KOPT-K1 (cell line): ENCODE measurements around the gene DYRK2.

Experiments
- H3K27ac ChIP-seq: fragments of 200-600 bp; sonication (generic); 2 replicates; pipeline ENCODE4 v1.5.1; 2016; ENCODE audit warnings: antibody characterized with exemption, mild to moderate bottlenecking, low read depth, low read length; ENCODE audit not compliant: poor library complexity, severe bottlenecking
- H3K36me3 ChIP-seq: fragments of 200-600 bp; sonication (generic); 2 replicates; pipeline ENCODE4 v1.5.1; 2017; ENCODE audit warnings: antibody characterized with exemption, mild to moderate bottlenecking, low read length, moderate library complexity; ENCODE audit not compliant: insufficient read depth
- H3K9me3 ChIP-seq: fragments of 200-600 bp; sonication (generic); 2 replicates; pipeline ENCODE4 v1.5.1; 2017; ENCODE audit warnings: antibody characterized with exemption, low read length, mild to moderate bottlenecking; ENCODE audit not compliant: insufficient read depth, poor library complexity, severe bottlenecking

Gene DYRK2

GRCh38 chr12:67648521-67649260 lies at the start of gene DYRK2:
DYRK2 (plus strand) TSS chr12:67648745; CDS start chr12:67649134, 389 bp downstream.
- H3K27ac ChIP-seq: peak within 1 kb of the TSS; percentile 83

DNA sequence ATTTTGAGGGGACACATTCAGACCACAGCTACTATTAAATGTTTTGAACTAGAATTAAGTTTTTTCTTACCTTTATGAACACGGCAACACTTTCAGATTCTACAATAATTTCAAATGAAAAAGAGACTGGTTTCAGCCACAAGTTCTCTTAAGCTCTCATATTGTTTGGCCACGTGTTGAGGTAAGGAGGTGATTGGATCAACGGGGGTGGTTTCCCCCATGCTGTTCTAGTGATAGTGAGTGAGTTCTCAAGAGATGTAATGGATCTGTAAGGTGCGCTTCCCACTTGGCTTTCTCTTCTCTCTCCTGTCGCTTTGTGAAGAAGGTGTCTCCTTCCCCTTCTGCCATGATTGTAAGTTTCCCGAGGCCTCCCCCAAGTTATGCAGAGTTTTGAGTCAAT lies 48.9 kb upstream of the DYRK2 start:
- Histone ChIP-seq H3K9me3 (peaks cover 13% of the 10 kb centered on the region), H3K27ac (no peak overlapping the region), H3K36me3 (no peaks in the 10 kb centered on the region)

More at GRCh38 chr12:67648521-67649260, at the start of gene DYRK2:
- Histone ChIP-seq H3K9me3 (no peaks in the 10 kb centered on the region), H3K36me3 (peaks cover 7% of the 10 kb centered on the region; the same call in 1 of the 2 replicates)

GRCh38 chr12:67601126-67601525 lies 47.4 kb upstream of the DYRK2 start:
- peaks cover 13% of the 10 kb centered on the region for H3K9me3 ChIP-seq
- H3K27ac ChIP-seq: no peak overlapping the region
- H3K36me3 ChIP-seq: no peaks in the 10 kb centered on the region

DNA sequence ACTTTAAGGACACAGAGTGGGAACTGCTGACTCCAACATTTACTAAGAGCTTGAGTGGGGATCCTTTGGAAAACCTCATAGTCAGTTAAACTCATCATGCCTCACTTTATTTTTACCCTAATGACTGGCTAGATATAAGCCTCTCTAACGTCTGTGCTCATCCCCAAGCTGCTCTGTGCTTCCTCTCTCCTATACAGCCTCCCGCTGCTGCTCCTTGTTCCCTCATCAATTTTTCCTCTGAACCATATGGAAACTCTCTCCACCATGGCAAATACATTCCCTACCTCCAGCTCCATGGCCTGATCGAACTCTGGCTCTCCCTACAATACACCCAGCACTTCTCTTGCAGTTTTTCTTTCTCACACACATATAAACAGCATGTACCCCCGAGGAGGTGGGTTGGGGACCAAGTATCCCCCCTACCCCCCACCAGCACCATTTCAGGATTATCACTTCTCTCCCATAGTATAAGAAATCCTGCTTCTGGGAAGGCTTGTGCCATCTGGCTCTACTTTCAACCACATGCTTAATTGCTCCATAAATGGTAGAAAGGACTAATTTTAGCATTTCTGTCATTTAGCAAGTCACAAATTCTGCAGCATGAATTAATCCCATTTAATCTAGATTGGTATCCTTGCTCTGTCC lies 39.2 kb upstream of the DYRK2 start:
- Histone ChIP-seq H3K36me3 (no peaks in the 10 kb centered on the region), H3K9me3 (no peaks in the 10 kb centered on the region), H3K27ac (no peak overlapping the region)

GRCh38 chr12:67613040-67613439 lies 35.5 kb upstream of the DYRK2 start:
- Histone ChIP-seq H3K9me3 (no peaks in the 10 kb centered on the region), H3K36me3 (no peaks in the 10 kb centered on the region), H3K27ac (no peak overlapping the region)

DNA sequence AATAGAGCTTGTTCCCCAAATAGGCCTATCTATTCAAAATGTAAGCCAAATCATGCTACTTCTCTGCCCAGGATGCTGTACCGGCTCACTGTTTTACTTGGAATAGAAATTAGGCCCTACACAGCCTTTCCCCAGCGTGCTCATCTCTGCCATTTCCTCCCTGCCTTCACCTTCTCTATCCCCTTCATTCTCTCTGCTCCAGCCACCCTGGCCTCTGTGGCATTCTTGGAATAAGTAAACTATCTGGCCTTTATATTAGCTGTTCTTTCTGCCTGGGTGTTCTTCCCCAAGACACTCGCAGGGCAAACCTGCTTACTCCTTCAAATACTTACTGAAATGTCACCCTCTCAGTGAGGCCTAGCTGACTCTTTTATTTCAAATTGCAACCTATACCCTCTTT lies 30.9 kb upstream of the DYRK2 start:
- Histone ChIP-seq H3K9me3 (no peaks in the 10 kb centered on the region), H3K27ac (no peak overlapping the region), H3K36me3 (no peaks in the 10 kb centered on the region)

DNA sequence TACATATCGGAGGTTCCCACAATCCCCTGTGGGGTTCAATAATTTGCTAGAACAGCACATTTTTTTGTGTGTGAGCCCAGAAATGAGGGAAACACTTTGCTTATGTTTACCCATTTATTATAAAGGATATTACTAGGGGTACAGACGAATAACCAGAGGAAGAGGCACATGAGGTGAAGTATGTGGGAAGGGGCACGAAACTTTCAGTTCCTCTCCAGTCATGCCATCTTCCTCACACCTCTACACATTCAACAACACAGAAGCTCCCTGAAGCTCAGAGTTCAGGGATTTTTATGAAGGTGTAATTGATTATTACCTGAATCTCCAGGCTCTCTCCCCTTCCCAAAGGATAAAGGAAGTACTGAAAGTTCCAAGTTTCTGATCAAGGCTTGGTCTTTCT lies 30.2 kb upstream of the DYRK2 start:
- H3K9me3 ChIP-seq: no peaks in the 10 kb centered on the region
- no peaks in the 10 kb centered on the region for H3K36me3 ChIP-seq
- H3K27ac ChIP-seq: no peak overlapping the region

- Histone ChIP-seq H3K36me3 (no peaks in the 10 kb centered on the region), H3K27ac (no peak overlapping the region), H3K9me3 (no peaks in the 10 kb centered on the region)
Observed at GRCh38 chr12:67621112-67621511, 27.4 kb upstream of the DYRK2 start.

GRCh38 chr12:67621926-67622325 lies 26.6 kb upstream of the DYRK2 start:
- Histone ChIP-seq H3K9me3 (no peaks in the 10 kb centered on the region), H3K27ac (no peak overlapping the region), H3K36me3 (no peaks in the 10 kb centered on the region)

DNA sequence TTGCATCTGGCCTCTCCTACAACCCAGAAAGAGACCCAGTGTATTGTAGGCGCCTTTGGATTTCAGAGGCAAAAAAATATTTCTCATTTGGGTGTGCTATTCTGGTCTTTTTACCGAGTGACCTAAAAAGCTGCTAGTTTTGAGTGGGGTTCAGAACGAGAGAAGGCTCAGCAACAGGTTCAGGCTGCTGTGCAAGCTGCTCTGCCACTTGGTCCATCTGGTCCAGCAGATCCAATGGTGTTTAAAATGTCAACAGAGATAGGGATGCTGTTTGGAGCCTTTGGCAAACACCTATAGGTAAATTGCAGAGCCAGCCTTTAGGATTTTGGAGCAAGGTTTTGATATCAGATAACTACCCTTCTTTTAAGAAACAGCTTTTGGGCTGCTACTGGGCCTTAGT lies 25.3 kb upstream of the DYRK2 start:
- Histone ChIP-seq H3K27ac (no peak overlapping the region), H3K36me3 (no peaks in the 10 kb centered on the region)

DNA sequence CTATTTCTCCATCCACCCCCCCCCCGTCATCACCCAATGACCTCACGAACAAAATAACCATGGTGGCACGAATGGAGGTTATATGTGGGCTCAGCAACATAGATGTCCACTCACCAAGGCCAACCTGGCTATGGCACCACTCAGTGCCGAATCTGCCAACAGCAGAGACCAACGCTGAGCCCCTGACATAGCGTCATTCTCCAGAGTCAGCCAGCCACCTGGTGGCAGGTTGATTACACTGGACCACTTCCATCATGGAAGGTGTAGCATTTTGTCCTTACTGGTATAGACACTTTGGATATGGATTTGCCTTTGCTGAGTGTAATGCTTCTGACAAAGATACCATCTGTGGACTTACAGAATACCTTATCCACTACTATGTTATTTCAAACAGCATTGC lies 24.2 kb upstream of the DYRK2 start:
- Histone ChIP-seq H3K36me3 (no peaks in the 10 kb centered on the region), H3K27ac (no peak overlapping the region), H3K9me3 (no peaks in the 10 kb centered on the region)

More for the DNA sequence above, 25.3 kb upstream of the DYRK2 start:
- no peaks in the 10 kb centered on the region for H3K9me3 ChIP-seq

GRCh38 chr12:67625004-67625403 lies 23.5 kb upstream of the DYRK2 start:
- Histone ChIP-seq H3K27ac (no peak overlapping the region), H3K9me3 (no peaks in the 10 kb centered on the region), H3K36me3 (no peaks in the 10 kb centered on the region)

DNA sequence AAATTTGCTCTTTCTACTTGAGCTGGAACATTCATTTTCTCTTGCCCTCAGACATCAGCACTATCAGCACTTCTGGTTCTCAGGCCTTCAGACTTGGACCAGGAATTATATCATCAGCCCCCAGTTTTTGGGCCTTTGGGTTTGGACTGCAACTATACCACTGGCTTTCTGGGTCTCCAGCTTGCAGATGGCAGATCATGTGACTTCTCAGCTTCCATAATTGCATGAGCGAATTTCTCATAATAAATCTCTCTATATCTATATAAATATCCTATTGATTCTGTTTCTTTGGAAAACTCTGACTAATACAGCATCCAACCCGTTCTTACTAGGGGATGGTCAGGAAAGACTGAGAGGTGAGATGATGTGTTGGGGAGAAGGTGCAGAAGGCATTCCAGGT lies 22.4 kb upstream of the DYRK2 start:
- H3K36me3 ChIP-seq: no peaks in the 10 kb centered on the region
- H3K27ac ChIP-seq: no peak overlapping the region
- H3K9me3 ChIP-seq: no peaks in the 10 kb centered on the region

GRCh38 chr12:67630373-67631088 lies 18.0 kb upstream of the DYRK2 start:
- H3K27ac ChIP-seq: peak overlapping the region; percentile 63
- H3K36me3 ChIP-seq: no peaks in the 10 kb centered on the region
- H3K9me3 ChIP-seq: no peaks in the 10 kb centered on the region

GRCh38 chr12:67632005-67632404 lies 16.5 kb upstream of the DYRK2 start:
- Histone ChIP-seq H3K27ac (no peak overlapping the region), H3K36me3 (no peaks in the 10 kb centered on the region), H3K9me3 (no peaks in the 10 kb centered on the region)
